GM21723 (cell line): ENCODE results near the gene MAPK8.

Experiments
- ATAC-seq: cut with Tn5 transposase; IDR thresholded peaks from one replicate; pipeline ENCODE4 v1.9.1; 2021; ENCODE audit warnings: mild to moderate bottlenecking, moderate library complexity; ENCODE audit not compliant: unreplicated experiment

Gene MAPK8

DNA sequence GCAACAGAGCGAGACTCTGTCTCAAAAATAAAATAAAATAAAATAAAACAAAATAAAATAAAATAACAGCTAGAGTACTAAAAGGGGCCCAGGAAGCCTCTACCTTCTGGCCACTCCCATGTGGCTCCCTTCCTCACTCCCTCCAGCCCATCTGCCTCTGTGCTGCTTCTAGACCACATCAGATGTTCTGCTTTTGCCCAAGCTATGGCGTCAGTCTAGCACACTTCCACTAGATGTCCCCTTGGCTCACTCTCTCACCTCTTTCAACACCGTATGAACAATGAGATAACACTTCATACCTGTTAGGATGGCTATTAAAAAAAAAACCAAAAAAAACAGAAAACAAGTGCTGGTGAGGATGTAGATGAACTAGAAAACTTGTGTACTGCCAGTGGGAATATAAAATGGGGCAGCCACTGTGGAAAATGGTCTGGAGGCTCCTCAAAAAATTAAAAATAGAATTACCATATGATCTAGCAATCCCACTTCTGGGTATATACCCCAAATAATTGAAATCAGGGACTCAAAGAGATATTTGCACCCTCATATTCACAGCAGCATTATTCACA is 166.1 kb downstream of the MAPK8 start:
- no peak for ATAC-seq

DNA sequence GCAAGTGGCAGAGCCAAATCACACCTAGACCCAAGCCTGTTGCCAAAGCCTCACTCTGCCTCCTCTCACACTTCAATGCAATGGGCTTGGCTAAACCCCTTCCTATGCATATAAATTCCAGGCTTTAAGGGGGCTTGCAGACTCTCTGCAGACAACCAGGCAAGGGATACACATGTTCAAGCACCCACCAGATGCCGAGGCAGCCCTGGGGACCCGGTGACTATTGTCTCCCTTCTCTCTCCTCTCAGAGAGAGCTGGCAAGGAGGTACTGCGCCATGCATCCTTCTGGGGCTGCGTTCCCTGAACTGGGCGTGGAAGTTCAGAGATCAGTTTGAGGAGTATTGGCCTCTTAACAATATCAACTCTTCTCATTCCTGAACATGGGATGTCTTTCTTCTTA is 167.2 kb downstream of the MAPK8 start:
- no peak for ATAC-seq

DNA sequence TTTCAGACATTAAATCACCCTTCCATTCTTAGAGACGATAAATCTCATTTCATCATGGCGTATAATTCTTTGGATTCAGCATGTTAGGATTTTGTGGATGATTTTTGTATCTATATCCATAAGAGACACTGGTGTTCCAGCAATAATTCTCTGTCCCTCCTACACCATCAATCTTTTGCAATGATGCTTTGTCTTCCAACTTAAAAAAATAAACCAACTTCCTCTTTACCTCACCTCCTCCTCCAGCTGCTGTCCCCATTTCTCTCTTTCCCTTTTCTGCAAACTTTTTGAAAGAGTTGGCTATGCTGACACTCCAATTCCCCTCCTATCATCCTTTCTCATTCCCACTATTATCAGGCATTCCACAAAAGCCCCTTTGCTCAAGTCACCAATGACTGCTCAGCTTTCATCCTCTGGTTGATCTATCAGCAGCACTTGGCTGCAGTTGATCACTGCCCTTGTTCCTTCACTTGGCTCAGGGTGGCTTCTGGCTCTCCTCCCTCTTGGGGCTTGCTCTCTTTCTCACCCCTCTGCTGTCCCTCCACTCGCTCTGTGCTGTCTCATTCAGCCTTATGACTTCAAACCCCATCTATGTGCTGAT is 168.4 kb downstream of the MAPK8 start:
- no peak for ATAC-seq

DNA sequence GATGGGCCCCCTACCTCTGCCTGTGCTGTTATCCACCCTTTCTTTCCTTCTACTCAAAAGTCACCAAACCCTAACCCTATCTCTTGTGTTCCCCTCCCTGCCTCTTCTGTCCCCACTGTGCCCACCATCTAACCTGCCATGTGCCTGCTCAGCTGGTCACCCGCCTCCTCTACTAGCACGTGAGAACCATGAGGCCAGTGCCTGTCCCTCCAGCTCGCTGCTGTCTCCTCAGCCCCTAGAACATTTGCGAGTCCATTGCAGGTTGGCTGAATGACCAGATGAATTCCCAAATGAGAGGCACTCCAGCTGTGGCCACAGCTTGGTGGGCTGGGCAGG is 169.4 kb downstream of the MAPK8 start:
- ATAC-seq, result no peak

DNA sequence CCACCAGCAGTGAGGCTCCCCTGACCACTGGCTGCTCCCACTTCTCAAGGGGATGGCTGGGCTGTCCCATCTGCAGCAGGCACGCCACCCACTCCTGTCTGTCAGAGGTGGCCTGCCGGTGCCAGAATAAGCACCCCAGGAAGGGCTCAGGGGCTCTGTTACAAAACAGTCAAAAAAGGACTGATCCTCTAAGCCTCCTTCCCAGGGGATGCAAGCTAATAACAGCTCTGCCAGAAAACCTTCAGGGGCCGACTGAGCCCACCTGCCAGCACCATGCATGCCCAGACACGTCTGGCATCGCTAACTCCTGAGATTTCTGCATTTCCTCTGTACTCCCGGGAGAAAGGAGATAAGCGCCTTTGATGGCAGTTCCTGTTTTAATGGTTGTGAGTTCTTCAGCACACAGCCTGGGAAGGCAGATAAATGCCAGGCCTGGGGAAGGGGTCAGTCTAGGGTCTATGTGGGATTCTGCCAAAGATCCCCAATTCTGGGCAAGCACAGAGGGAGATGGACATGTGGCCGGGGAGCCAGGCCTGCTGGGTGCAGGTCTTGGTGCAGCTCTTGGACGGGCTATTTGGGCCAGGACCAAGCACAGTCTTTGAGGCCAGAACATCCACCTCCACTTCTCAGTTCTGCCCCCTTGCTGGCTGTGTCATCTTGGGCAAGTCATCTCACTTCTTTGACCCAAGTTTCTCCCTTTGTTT is 170.0 kb downstream of the MAPK8 start:
- no peak for ATAC-seq

DNA sequence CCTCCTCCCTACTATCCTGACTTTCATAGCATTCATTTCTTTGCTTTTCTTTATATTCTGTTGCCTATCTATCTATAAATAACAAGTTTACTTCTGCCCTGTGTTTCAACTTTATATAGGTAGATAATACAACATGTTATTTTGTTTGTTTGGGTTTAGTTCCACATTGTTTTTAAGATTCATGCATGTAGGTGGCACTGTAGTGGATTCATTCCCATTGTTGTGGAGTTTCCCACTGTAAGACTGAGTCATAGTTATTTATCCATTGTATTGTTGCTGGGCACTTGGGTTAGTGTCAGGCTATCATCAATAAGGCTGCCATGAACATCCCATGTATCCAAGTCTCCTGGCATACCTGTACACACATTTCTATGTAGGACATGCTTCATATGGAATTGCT is 170.7 kb downstream of the MAPK8 start:
- ATAC-seq, result no peak

DNA sequence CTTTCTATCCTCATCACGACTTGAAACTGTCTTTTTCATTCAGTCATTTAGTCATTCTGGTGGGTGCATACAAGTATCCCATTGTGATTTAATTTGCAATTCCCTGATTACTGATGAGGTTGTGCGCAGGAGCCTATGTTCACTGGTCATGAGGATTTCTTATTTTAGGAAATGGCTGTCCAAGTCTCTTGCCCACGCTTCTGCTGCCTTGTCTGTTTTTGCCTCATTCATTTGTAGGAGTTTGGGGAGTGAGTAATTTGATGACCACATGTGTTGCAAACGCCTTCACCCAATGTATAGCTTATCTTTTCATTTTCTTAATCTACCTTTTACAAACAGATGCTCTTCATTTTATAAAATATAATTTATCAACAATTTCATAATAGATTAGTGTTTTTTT is 171.1 kb downstream of the MAPK8 start:
- ATAC-seq, result no peak

DNA sequence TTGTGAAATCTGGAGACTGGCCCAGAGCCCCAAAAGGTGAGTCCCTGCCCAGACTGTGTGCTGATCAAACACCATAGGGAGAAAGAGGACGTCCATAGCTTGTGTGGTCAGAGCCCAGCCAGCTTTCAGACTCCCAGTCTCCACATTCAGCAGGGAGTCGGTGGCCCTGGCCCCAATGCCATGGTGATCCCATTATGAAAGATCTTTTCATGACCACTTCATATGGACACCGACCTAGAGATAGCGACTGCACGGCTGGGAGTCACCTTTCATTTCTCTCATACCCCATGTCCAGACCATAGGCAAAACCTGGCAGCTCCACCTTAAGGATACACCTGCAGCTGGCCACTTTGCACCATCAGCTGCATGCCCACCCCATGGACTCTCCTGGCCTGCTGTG is 172.0 kb downstream of the MAPK8 start:
- ATAC-seq, result no peak

DNA sequence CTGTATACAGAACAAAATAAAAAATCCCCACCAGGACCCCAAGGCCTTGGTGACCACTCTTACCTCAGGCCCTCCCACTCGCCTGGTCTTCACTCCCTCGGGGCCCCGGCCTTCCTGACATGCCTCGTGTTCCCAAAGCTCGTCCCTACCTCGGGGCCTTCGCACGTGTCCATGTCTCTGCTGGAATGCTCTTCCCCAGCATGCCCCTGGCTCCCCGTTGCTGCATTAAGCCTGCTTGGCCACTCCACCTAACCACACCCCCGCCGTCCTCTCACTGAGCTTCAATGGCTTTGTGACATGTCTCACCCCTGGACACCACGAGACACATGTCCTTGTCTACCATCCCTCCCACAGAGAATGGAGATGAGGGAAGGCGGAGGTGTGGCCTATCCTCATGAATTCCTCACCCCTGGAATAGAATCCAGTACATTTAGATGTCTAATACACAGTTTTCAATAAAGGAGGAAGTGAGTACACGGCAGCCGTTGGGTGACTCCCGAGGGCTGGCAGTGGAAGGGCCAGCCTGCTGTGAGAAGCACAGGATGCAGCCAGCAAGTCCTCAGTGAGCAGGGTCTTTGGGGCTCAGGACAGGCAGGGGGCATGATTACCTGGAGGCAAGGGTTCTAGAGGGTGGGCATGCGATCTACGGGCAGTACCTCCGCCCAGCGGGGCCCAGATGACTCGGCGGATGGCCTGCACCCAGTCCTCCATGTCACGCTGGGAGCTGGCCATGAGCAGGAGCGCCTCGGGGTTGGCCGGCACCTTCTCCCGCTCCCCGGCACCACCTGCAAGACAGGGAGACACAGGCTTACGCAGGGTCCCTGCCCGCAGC is 172.7 kb downstream of the MAPK8 start:
- ATAC-seq, result no peak

DNA sequence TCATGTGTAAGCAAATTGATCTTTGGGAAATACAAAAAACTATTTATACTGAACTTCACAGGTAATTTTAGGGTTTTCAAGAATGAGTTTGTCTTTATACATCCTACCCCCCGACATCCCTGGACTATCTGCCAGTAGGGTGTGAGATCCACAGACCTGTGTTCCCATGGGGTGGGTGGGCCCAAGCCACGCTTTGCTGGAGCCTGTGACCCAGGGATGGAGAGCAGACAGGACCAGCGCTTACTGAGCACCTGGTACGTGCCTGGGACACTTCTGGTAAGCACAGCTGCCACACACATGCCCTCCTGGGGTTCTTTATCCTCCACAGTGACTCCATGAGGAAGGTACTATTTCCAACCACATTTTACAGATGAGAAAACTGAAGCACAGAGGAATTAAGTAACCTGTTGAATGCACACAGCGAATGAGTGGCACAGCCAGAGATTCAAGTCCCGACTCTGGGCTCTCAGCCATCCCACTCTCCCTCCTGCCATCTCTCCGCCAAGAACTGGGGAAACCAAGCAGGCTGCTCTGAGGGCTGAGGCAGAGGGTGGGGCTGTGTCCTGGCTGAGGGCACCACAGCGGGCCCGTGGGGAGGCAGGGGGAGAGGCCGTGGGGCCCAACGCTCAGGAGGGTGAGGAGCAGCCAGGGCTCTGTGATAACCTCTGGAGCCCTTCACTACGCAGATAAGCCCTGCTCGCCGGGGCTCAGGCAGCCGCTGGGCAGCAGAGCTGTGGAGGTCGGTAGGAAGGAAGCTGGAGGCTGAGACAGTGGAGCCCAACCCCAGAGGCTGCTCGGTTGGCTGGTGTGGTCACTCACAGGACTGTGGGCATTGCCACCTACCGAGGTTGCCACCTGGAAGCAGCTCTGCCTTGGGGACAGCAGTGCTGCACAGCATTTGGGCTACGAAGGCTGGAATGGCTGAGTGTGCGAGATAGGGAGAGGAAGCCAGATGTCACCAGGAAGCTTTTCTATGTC is 174.2 kb downstream of the MAPK8 start:
- no peak for ATAC-seq

DNA sequence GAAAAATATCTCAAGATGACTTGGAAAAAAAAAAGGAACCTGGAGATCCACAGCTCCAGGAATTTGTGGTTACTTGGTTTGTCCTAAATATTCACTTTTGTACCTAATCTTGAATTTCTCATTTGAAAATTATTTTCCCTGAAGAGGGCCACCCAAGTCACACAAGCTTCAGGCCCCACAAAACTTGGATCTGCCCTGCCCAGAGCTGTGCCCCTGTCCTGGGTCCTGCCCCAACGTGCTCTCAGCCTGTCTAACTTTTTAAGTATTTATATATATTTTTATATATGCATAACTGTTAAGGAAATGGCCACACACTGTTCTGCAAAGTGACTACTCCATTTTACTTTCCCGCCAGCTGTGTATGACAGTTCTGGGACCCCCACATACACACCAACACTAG is 174.9 kb downstream of the MAPK8 start:
- ATAC-seq, result no peak

DNA sequence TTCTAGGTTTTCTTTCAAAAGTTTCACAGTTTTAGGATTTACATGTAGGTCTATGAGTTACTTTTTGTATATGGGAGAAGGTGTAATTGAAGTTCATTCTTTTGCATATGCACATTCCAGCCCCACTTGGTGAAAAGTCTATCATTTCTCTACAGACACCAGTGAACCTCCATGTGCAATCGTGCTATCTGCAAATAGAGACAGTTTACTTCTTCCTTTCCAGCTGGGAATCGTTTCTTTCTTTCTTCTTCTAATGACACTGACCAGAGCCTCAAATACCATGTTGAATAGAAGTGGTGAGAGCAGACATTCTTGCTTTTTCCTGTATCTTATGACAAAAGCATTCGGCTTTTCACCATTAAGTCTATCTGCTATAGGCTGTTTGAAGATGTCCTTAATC is 175.7 kb downstream of the MAPK8 start:
- no peak for ATAC-seq

DNA sequence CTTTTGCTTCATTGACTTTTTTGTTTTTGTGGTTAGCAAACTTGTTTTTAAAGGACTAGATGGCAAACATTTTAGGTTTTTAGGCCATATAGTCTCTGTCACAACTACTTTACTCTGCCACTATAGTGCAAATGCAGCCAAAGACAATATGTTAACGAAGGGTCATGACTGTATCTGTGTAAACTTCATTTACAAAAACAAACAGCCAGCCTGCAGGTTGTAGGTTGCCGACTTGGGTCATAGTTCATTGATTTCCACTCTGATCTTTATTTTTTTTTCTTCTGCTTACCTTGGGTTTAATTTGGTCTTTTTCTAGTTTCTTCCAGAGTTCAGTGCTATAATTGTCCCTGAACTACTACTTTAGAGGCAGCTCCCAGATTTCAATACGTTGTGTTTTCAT is 178.4 kb downstream of the MAPK8 start:
- no peak for ATAC-seq

DNA sequence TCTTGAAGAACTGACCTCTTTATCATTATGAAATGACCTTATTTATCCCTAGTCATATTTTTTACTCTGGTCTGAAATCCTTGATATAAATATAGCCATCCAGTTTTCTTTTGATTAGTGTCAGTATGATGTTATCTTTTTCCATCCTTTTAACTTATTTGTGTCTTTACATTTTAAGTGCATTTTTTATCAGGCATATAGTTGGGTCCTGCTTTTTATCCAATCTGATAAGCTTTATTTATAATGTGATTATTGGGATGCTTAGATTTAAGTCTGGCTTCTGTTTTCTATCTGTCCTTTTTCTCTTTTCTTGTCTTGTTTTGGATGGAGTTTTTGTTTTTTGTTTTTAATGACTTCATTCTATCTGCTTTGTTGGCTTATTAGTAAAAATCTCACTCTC is 179.2 kb downstream of the MAPK8 start:
- ATAC-seq, result no peak

DNA sequence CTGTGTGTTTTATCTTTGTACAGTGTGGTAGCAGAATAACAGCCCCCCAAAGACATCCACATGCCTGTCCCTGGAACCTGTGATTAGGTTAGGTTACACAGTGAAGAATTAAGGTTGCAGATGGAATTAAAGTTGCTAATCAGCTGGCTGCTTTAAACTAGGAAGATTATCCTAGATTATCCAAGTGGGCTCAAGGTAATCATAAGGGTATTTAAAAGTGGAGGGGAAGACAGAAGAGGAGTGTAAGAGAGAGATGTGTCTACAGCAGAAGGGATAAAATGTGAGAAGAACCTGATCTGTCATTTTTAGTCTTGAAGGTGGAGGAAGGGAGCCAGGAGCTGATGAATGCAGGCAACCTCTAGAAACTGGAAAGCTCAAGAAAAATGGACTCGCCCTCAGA is 180.8 kb downstream of the MAPK8 start:
- no peak for ATAC-seq
